Left cardiac atrium (tissue), 4 donors: Measurements from ENCODE around the gene SLC31A1. TPM values are rescaled to one million over a fixed set of nuclear protein-coding genes. Genes with fewer than 3 reads are reported as not detected.

Experiments
- ATAC-seq, 2 donors: fragments of 200-7000 bp; cut with Tn5 transposase; one replicate each; pipeline ENCODE4 v1.9.1; 2020; ENCODE audit warnings: mild to moderate bottlenecking in 2 of 2, moderate library complexity in 2 of 2
- DNase-seq: peaks from one replicate; pipeline ENCODE4 v3.0.0-alpha.2; 2020
- intact Hi-C, 2 donors: fragments of 100-400 bp; cut with DNase I; formaldehyde crosslinking; loops; one replicate each; pipeline versions ENCODE4 v1.14.1 to v1.15.1; 2022 to 2023
- total RNA-seq, 2 donors: library from RNA; stranded (reverse); fragmentation: NEBNext Ultra II Directional; extraction: Animal tissue kit (Norgen Biotek cat#: 25700); gene quantifications; one replicate each; pipeline ENCODE4 v1.2.1, GENCODE V29; 2021
- donor health status: DM: no; HTN: yes; CAD: no.
- donor health status: DM: no; HTN: yes; CAD: no; lungs with severe emphysema.
- donor health status: DM: yes; HTN: yes; CAD: no.
- donor health status: Dilated cardiomyopathy.

SLC31A1 gene
- total RNA-seq, 2 donors from 2014 or later: 13.8 to 23.4 TPM

- no peak for DNase-seq
- no peak for ATAC-seq
- intact Hi-C loops: no loop called here
Observed at GRCh38 chr9:113296796-113297558, 75.6 kb downstream of the SLC31A1 start.

- intact Hi-C loops: no loop called here
- no peak for DNase-seq
- ATAC-seq: no peak
Observed at GRCh38 chr9:113298311-113298710, 77.0 kb downstream of the SLC31A1 start.

- DNase-seq: no peak
- intact Hi-C loops: no loop called here
- no peak for ATAC-seq
Observed at GRCh38 chr9:113298924-113299770, 77.8 kb downstream of the SLC31A1 start.

GRCh38 chr9:113299800-113300292 is 78.5 kb downstream of the SLC31A1 start:
- DNase-seq (no peak), ATAC-seq (peak; percentile 8 to 29)
- intact Hi-C loops: no loop called here

- no peak for DNase-seq
- intact Hi-C loops: no loop called here
- ATAC-seq: no peak
Observed at GRCh38 chr9:113301548-113301947, 80.2 kb downstream of the SLC31A1 start.

GRCh38 chr9:113302792-113303418 is 81.6 kb downstream of the SLC31A1 start, which contains the start of gene RNF183:
RNF183 (minus strand) TSS chr9:113303376; CDS start chr9:113298184, 5,192 bp downstream.
- intact Hi-C loops: no loop called here
- ATAC-seq (no peak), DNase-seq (no peak)

GRCh38 chr9:113306566-113306965 is 85.2 kb downstream of the SLC31A1 start:
- ATAC-seq (no peak), DNase-seq (no peak)
- intact Hi-C loops: no loop called here

GRCh38 chr9:113307396-113307975 is 86.1 kb downstream of the SLC31A1 start:
- ATAC-seq (no peak), DNase-seq (no peak)
- intact Hi-C loops: no loop called here

GRCh38 chr9:113309204-113309813 is 88.0 kb downstream of the SLC31A1 start:
- intact Hi-C loops: loop anchor here in 1 of 2 donors (2.0 kb wide), 1 partner anchor 91 kb away; the partner anchor contains the start of gene ALAD
- ATAC-seq: peak in 1 of 2 donors; percentile 63
- no peak for DNase-seq

GRCh38 chr9:113310538-113310937 is 89.2 kb downstream of the SLC31A1 start:
- ATAC-seq (peak in 1 of 2 donors; percentile 53), DNase-seq (no peak)

GRCh38 chr9:113311961-113312360 is 90.6 kb downstream of the SLC31A1 start:
- ATAC-seq (no peak), DNase-seq (no peak)
- intact Hi-C loops: no loop called here

More at GRCh38 chr9:113310538-113310937, 89.2 kb downstream of the SLC31A1 start:
- intact Hi-C loops: no loop called here

- no peak for ATAC-seq
- intact Hi-C loops: no loop called here
- no peak for DNase-seq
Observed at GRCh38 chr9:113313261-113313660, 91.9 kb downstream of the SLC31A1 start.

Other genes starting within 250 kb of the SLC31A1 start
- 1 to 10 TPM; 2.8 to 6.0 TPM for gene ZNF883, start 209.4 kb upstream of the SLC31A1 start, total RNA-seq
- 1 to 10 TPM; 2.0 to 2.4 TPM for gene ZFP37, start 164.8 kb upstream of the SLC31A1 start, total RNA-seq
- 10 to 100 TPM in 1 of 2 donors, 1 to 10 TPM in 1; 7.1 to 12.3 TPM for gene SLC31A2, start 70.5 kb upstream of the SLC31A1 start, total RNA-seq
- gene FKBP15, start 267 bp upstream of the SLC31A1 start, total RNA-seq: 10 to 100 TPM; 19.5 to 20.4 TPM
- 10 to 100 TPM; 33.3 to 33.8 TPM for gene CDC26, start 54.0 kb downstream of the SLC31A1 start, total RNA-seq
- 10 to 100 TPM in 1 of 2 donors, 1 to 10 TPM in 1; 9.9 to 14.3 TPM for gene PRPF4, start 54.1 kb downstream of the SLC31A1 start, total RNA-seq
- not detected for gene RNF183, start 81.8 kb downstream of the SLC31A1 start, total RNA-seq
- 1 to 10 TPM; 4.9 to 5.7 TPM for gene WDR31, start 118.7 kb downstream of the SLC31A1 start, total RNA-seq
- 1 to 10 TPM in 1 of 2 donors, under 1 TPM in 1; 0.27 to 1.6 TPM for gene BSPRY, start 128.0 kb downstream of the SLC31A1 start, total RNA-seq
- 10 to 100 TPM in 1 of 2 donors, 1 to 10 TPM in 1; 8.7 to 18.8 TPM for gene HDHD3, start 155.4 kb downstream of the SLC31A1 start, total RNA-seq
- 10 to 100 TPM; 32.8 to 39.1 TPM for gene ALAD, start 179.7 kb downstream of the SLC31A1 start, total RNA-seq
- gene POLE3, start 189.1 kb downstream of the SLC31A1 start, total RNA-seq: 10 to 100 TPM; 21.9 to 22.9 TPM
- gene C9orf43, start 189.2 kb downstream of the SLC31A1 start, total RNA-seq: under 1 TPM; 0.21 to 0.29 TPM
- 100 to 1,000 TPM; 124 to 131 TPM for gene RGS3, start 242.2 kb downstream of the SLC31A1 start, total RNA-seq